Activated naive CD4-positive, alpha-beta T cell treated with anti-CD3 and anti-CD28 coated beads, Interleukin-2, amount 50 U/mL, for 24 hours (primary cell): Measurements from ENCODE around the gene HMGXB3.

Experiments
- H3K27ac Mint-ChIP-seq: one replicate; pipeline ENCODE4 v1.8.0; 2021; ENCODE audit warnings: mild to moderate bottlenecking, mixed read lengths
- H3K27me3 Mint-ChIP-seq: one replicate; pipeline ENCODE4 v1.8.0; 2021; ENCODE audit warnings: mixed read lengths
- H3K36me3 Mint-ChIP-seq: one replicate; pipeline ENCODE4 v1.8.0; 2021; ENCODE audit warnings: mixed read lengths
- H3K4me1 Mint-ChIP-seq: one replicate; pipeline ENCODE4 v1.8.0; 2021; ENCODE audit warnings: mixed read lengths
- H3K4me3 Mint-ChIP-seq: one replicate; pipeline ENCODE4 v1.8.0; 2021; ENCODE audit warnings: mild to moderate bottlenecking, mixed read lengths
- H3K9me3 Mint-ChIP-seq: one replicate; pipeline ENCODE4 v1.8.0; 2021; ENCODE audit warnings: mixed read lengths

Gene HMGXB3

DNA sequence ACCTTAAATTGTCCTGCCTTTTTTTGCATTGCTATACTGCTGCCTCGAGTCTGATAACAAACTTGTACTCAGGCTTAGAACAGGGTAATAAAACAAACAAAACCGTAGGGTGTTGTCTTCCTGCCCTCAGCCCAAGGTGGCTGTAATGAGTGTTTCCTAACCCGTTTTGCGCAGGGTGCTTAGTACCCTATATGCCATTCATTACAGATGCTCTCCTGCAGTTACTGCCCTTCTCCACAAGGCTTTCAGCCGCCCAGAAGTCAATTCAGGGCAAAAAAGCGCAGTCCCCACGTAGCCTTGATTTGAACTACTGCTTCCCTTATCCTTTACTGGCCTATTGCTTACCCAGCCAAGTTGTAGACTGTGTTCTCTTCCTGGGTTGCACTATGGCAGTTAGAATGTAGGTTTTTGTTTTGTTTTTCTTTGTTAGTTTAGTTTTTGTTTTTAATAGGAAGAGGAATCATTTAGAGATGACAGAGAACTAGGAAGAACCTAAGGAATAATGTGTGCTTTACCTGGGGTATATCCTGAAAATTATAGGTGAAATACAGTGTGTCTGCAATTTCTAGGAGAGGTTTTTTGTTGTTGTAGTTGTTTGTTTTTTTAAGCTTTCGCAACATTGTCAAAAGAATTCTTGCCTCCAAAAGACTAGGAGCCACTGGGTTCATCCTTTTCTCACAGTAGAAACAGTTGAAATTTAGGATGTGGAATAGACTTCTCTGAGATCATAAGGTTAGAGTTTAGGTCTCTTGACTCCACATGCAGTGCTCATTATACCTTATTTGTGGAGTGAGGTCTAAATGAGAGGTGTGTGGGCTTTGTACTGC is 1.3 kb downstream of the HMGXB3 start:
- H3K27ac Mint-ChIP-seq = peak overlapping the region; percentile 93
- peaks cover 57% of the 10 kb centered on the region for H3K4me1 Mint-ChIP-seq
- H3K9me3 Mint-ChIP-seq = no peaks in the 10 kb centered on the region
- peaks cover 18% of the 10 kb centered on the region for H3K36me3 Mint-ChIP-seq
- peak overlapping the region; percentile 98 for H3K4me3 Mint-ChIP-seq
- no peaks in the 10 kb centered on the region for H3K27me3 Mint-ChIP-seq

GRCh38 chr5:150006318-150006717 is 5.8 kb downstream of the HMGXB3 start:
- Mint-ChIP-seq H3K4me1 (peaks cover 62% of the 10 kb centered on the region), H3K36me3 (peaks cover 21% of the 10 kb centered on the region), H3K27ac (no peak overlapping the region), H3K9me3 (no peaks in the 10 kb centered on the region), H3K4me3 (no peak overlapping the region), H3K27me3 (no peaks in the 10 kb centered on the region)

DNA sequence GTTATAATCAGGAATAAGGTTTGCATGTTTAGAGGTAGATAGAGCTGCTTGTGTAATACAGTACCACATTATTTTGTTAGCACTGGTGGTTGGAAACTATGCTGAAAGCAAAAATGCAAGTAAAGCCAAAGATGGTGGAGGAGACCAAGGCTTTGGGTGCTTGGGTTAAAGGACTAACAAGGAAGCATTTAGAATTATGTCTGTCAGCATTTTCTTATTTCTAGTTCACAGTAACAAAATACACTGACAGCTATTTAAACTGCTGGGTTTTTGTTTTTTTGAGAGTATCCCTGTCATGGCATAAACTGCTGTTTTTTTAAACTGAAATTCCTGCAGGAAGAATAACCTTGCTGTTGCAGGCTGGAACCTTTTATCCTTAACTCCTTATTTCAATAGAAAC is 6.5 kb downstream of the HMGXB3 start:
- H3K36me3 Mint-ChIP-seq = peaks cover 17% of the 10 kb centered on the region
- peaks cover 57% of the 10 kb centered on the region for H3K4me1 Mint-ChIP-seq
- H3K27ac Mint-ChIP-seq = no peak overlapping the region
- no peaks in the 10 kb centered on the region for H3K9me3 Mint-ChIP-seq
- no peaks in the 10 kb centered on the region for H3K27me3 Mint-ChIP-seq
- no peak overlapping the region for H3K4me3 Mint-ChIP-seq

GRCh38 chr5:150009671-150010387 is 9.3 kb downstream of the HMGXB3 start:
- H3K9me3 Mint-ChIP-seq = no peaks in the 10 kb centered on the region
- peaks cover 31% of the 10 kb centered on the region for H3K36me3 Mint-ChIP-seq
- H3K4me1 Mint-ChIP-seq = peaks cover 37% of the 10 kb centered on the region
- no peak overlapping the region for H3K27ac Mint-ChIP-seq
- no peaks in the 10 kb centered on the region for H3K27me3 Mint-ChIP-seq
- no peak overlapping the region for H3K4me3 Mint-ChIP-seq

GRCh38 chr5:150013931-150014330 is 13.4 kb downstream of the HMGXB3 start:
- H3K4me1 Mint-ChIP-seq = peaks cover 9% of the 10 kb centered on the region
- H3K9me3 Mint-ChIP-seq = no peaks in the 10 kb centered on the region
- H3K27ac Mint-ChIP-seq = no peak overlapping the region
- no peaks in the 10 kb centered on the region for H3K27me3 Mint-ChIP-seq
- H3K4me3 Mint-ChIP-seq = no peak overlapping the region
- peaks cover 48% of the 10 kb centered on the region for H3K36me3 Mint-ChIP-seq

DNA sequence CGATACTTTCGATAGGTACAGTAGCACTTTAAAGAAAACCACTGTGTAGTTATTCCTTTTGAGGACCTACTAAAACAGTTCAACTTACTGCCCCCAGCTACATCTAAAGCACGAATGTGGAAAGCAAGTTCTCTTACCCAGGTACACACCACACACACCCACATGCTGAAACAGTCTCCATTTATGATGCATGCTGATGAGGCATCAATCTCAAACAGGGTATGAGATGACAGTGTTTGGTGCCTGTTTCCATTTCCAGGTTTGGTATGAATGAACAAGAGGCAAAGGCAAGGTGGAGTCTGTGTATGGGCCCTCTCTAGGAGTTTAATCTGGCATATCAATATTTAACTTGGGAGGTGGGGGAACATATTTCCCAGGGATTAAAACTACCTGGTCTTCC is 13.9 kb downstream of the HMGXB3 start:
- H3K9me3 Mint-ChIP-seq = no peaks in the 10 kb centered on the region
- H3K36me3 Mint-ChIP-seq = peaks cover 53% of the 10 kb centered on the region

DNA sequence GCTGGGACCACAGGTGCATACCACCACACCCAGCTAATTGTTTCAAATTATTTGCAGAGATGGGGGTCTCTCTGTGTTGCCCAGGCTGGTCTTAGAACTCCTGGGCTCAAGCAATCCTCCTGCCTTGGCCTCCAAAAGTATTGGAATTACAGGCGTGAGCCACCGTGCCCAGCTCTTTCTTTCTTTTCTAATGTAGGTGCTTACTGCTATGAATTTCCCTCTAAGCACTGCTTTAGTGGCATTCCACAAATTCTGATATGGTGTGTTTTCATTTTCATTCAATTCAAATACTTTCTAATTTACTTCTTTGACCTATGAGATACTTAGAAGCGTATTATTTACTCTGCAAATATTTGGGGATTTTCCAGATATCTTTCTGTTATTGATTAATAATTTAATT is 14.9 kb downstream of the HMGXB3 start:
- no peak overlapping the region for H3K27ac Mint-ChIP-seq
- peaks cover 56% of the 10 kb centered on the region for H3K36me3 Mint-ChIP-seq
- H3K4me3 Mint-ChIP-seq = no peak overlapping the region
- H3K4me1 Mint-ChIP-seq = peaks cover 4% of the 10 kb centered on the region
- no peaks in the 10 kb centered on the region for H3K9me3 Mint-ChIP-seq
- H3K27me3 Mint-ChIP-seq = no peaks in the 10 kb centered on the region

More for the DNA sequence above, 13.9 kb downstream of the HMGXB3 start:
- H3K4me3 Mint-ChIP-seq = no peak overlapping the region
- peaks cover 10% of the 10 kb centered on the region for H3K4me1 Mint-ChIP-seq
- H3K27ac Mint-ChIP-seq = no peak overlapping the region
- H3K27me3 Mint-ChIP-seq = no peaks in the 10 kb centered on the region

- Mint-ChIP-seq H3K4me3 (no peak overlapping the region), H3K36me3 (peaks cover 53% of the 10 kb centered on the region), H3K27ac (no peak overlapping the region), H3K9me3 (no peaks in the 10 kb centered on the region), H3K4me1 (peaks cover 5% of the 10 kb centered on the region), H3K27me3 (no peaks in the 10 kb centered on the region)
Measured at GRCh38 chr5:150016537-150016936, 16.0 kb downstream of the HMGXB3 start.

GRCh38 chr5:150017226-150018005 is 16.9 kb downstream of the HMGXB3 start:
- H3K27ac Mint-ChIP-seq = peak overlapping the region; percentile 41
- H3K4me1 Mint-ChIP-seq = peaks cover 13% of the 10 kb centered on the region
- peaks cover 56% of the 10 kb centered on the region for H3K36me3 Mint-ChIP-seq
- no peaks in the 10 kb centered on the region for H3K27me3 Mint-ChIP-seq
- H3K9me3 Mint-ChIP-seq = no peaks in the 10 kb centered on the region
- no peak overlapping the region for H3K4me3 Mint-ChIP-seq

DNA sequence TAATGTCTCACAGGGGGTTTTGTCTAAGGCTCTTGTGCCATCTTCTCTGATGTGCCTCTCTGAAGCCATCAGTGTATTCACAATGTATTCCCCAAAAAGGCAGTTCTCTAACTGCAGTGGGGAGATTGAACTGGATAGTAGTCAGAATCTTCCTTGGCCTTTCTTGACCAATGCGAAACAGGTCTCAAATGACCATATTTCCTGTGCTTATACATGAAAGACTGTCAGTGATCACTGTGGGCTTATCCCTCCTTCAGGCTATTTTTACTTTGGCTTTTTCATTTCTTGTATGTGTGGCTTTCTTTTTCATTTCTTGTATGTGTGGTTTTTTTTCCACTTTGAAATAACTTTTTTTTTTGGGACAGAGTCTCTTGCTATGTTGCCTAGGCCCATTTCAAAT is 19.7 kb downstream of the HMGXB3 start:
- no peak overlapping the region for H3K4me3 Mint-ChIP-seq
- H3K9me3 Mint-ChIP-seq = no peaks in the 10 kb centered on the region
- peaks cover 42% of the 10 kb centered on the region for H3K36me3 Mint-ChIP-seq
- H3K27me3 Mint-ChIP-seq = no peaks in the 10 kb centered on the region
- peaks cover 13% of the 10 kb centered on the region for H3K4me1 Mint-ChIP-seq
- no peak overlapping the region for H3K27ac Mint-ChIP-seq

DNA sequence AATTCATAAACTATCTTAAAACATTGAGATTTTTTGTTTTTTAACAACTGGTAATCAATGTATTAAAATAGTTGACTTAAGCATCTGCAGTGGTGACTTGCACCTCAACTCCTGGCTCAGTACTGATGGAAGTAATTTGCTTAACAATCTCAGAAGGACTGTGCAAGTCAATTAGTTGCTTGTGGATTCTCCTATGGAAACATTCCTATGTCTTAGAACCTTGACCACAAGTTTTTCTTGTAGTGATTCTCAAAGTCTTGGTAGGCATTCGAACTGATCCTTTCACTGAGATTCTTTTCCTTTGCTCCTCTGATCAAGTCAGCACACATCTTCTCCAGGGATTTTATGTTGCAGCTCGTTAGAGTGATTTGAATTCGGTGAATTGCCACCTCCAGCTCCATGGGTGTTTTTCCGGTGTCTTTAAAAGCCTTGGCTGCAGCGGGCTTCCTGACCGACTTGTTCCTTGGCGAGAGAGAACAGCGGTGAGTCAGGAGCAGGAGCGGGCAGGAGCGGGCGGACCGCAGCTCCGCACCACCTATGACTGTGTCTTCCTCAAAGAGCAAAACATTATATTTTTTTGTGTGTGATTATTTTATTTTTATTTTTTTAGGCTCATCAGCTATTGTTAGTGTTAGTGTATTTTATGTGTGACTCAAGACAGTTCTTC is 21.1 kb downstream of the HMGXB3 start:
- no peak overlapping the region for H3K4me3 Mint-ChIP-seq
- H3K27ac Mint-ChIP-seq = peak overlapping the region; percentile 35
- no peaks in the 10 kb centered on the region for H3K27me3 Mint-ChIP-seq
- H3K36me3 Mint-ChIP-seq = peaks cover 33% of the 10 kb centered on the region
- peaks cover 13% of the 10 kb centered on the region for H3K4me1 Mint-ChIP-seq
- H3K9me3 Mint-ChIP-seq = no peaks in the 10 kb centered on the region

GRCh38 chr5:150022158-150022531 is 21.6 kb downstream of the HMGXB3 start:
- no peaks in the 10 kb centered on the region for H3K9me3 Mint-ChIP-seq
- no peaks in the 10 kb centered on the region for H3K27me3 Mint-ChIP-seq
- no peak overlapping the region for H3K4me3 Mint-ChIP-seq
- peak overlapping the region; percentile 35 for H3K27ac Mint-ChIP-seq
- peaks cover 13% of the 10 kb centered on the region for H3K4me1 Mint-ChIP-seq
- H3K36me3 Mint-ChIP-seq = peaks cover 32% of the 10 kb centered on the region

DNA sequence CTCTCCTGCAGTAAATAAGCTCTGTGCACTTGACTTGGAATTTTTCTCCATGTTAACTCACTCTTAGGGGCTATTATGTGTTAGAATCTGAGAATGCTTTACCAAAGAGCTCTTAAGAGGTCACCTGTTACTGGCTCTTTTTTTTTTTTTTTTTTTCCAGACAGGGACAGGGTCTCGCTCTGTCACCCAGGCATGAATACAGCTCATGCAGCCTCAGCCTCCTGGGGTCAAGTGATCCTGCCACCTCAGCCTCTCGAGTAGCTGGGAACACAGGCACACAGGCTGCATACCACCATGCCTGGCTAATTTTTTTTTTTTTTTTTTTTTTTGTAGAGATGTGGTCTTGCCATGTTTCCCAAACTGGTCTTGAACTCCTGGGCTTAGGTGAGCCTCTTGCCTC is 22.1 kb downstream of the HMGXB3 start:
- no peaks in the 10 kb centered on the region for H3K27me3 Mint-ChIP-seq
- H3K4me1 Mint-ChIP-seq = peaks cover 13% of the 10 kb centered on the region
- no peak overlapping the region for H3K27ac Mint-ChIP-seq
- no peak overlapping the region for H3K4me3 Mint-ChIP-seq
- peaks cover 28% of the 10 kb centered on the region for H3K36me3 Mint-ChIP-seq
- no peaks in the 10 kb centered on the region for H3K9me3 Mint-ChIP-seq

DNA sequence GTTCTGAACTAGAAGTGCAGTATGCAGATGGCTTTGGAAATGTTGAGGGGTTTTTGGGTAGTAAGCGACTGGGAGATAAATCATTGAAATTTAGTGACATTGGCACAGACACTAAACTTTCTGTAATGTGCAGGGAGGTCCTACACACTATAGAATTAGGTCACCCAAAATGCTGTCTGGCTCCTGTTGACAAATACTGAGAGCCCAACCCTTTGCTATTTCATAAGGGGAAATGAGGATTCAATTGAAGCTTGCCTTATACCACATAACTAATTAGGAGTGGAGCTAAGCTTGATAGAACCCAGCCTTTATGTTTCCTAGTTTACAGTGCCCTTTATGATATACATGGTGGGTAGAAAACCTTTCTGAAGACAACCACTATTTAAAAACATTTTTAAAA is 22.6 kb downstream of the HMGXB3 start:
- no peak overlapping the region for H3K4me3 Mint-ChIP-seq
- H3K36me3 Mint-ChIP-seq = peaks cover 31% of the 10 kb centered on the region
- H3K9me3 Mint-ChIP-seq = no peaks in the 10 kb centered on the region
- H3K27ac Mint-ChIP-seq = no peak overlapping the region
- H3K27me3 Mint-ChIP-seq = no peaks in the 10 kb centered on the region
- peaks cover 13% of the 10 kb centered on the region for H3K4me1 Mint-ChIP-seq

DNA sequence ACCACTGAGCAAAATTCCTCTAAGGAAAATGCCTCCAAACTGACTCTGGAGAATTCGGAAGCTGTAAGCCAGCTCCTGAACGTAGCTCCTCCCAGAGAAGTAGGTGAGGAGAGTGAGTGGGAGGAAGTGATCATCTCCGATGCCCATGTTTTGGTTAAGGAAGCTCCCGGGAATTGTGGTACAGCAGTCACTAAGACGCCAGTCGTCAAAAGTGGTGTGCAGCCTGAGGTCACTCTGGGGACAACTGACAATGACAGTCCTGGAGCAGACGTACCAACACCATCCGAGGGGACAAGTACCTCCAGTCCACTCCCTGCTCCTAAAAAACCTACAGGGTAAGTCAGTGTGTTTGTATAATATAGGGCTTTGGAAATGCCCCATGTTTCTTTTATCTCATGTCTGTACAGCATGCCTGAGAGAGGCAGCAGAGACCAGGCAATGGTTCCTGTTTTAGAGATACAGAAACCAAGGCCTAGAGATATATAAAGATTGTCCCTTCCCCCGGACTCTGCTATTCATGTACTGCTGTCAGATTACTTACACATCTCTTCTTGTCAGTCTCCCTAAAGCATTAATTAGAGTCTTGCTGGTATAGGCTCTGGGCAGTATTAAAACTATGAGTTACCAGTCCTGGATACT is 23.9 kb downstream of the HMGXB3 start:
- Mint-ChIP-seq H3K27ac (no peak overlapping the region), H3K36me3 (peaks cover 24% of the 10 kb centered on the region), H3K9me3 (no peaks in the 10 kb centered on the region), H3K27me3 (no peaks in the 10 kb centered on the region), H3K4me3 (no peak overlapping the region), H3K4me1 (peaks cover 9% of the 10 kb centered on the region)
